Amniotic epithelial cell (primary cell): ENCODE measurements around the gene DUSP2.

Experiments used
- DNase-seq: peaks from one replicate; pipeline ENCODE4 v3.0.0-alpha.2; 2010; ENCODE audit warnings: low read depth

Gene DUSP2

DNA sequence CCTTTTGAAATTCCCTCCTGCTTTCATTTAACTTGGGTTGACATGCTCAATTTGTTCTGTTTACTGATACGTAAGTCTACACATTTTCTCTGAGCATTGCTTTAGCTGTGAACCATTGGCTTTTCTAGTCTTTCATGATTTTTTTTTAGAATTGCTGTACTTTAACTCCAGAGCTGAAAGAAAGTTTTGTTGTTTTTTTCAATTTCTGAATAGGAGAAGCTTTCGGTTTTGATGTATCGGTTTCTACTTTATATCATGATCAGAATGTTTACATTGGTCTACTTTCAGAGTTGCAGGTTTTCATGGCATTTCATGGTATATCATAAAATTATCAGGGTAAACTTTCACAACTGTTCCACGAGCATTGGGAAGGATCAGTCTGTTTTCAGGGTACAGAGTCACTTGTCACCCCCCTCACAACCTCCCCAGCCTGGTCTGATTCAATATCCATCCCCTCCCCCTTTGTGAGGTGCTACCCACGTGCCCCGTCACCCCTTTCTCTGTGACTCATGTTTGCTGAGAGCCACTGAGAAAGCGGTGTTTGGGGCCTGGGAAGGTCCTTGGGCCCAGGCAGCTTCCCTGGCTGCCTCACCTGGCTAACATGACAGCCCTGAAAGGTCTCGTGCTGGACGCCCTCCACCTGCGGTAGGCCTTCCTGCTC, 14.0 kb downstream of the DUSP2 start:
- no peak for DNase-seq

DNA sequence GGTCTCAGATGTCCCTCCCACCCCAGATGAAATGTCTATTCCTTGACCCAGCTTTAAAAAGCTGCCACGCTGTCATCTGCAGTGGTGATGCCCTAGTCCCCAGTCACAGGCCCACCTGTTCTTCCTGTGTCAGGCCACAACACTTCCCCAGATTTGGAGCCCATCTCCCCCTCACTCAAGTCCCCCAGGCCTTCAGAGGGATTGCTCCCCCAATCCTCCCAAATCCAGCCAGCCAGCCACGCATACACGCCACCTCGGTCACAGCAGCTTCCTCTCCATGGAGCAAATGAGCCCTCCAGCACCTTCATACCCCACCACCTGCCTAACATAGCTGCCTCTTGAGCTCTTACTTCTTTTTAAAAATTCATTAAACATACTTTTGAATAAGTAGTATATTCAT, 14.8 kb downstream of the DUSP2 start:
- no peak for DNase-seq

- no peak for DNase-seq
Observed at GRCh38 chr2:96129528-96130120, 15.6 kb downstream of the DUSP2 start.

- DNase-seq: no peak
Observed at GRCh38 chr2:96128456-96128855, 16.8 kb downstream of the DUSP2 start.

- no peak for DNase-seq
Observed at GRCh38 chr2:96124406-96125265, 20.6 kb downstream of the DUSP2 start.

DNA sequence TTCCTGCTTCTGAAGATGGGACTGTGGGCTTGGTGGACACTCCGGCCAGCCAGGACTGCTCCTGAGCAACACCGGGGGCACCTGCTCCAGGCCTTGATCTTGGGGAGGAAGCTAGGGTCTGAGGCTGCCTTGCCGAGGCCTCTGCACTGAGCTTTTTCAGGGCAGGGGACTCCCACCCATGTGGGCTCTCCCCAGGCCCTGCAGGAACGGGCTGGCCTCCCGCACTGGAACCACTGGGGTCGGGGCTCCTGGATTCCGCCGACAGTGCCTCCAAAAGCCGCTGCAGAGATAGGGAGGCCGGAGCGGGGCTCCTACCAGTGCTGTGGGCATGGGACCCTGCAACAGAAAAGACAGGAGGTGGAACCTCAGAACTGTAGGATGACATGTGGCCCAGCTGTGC, 21.3 kb downstream of the DUSP2 start:
- no peak for DNase-seq

- no peak for DNase-seq
Observed at GRCh38 chr2:96123290-96123689, 21.9 kb downstream of the DUSP2 start.

DNA sequence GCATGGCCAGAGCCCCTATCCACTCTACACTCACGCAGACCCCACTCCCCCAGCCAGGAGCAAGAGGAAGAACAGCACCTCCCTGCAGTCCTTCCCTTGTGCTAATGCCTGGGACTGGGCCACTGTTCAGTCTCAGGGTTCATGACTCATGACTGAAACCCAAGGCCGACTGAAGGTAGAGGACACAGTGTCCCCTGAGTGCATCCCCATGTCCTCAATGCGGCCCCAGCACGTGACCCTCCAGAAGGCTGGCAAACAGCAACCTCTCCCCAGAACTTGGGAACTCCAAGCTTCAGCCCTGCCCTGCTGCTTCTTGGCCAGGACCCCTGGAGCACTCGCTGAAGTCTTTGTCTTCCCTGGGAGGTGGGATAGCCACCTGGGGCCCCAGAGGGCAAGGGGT, 22.8 kb downstream of the DUSP2 start:
- no peak for DNase-seq

DNA sequence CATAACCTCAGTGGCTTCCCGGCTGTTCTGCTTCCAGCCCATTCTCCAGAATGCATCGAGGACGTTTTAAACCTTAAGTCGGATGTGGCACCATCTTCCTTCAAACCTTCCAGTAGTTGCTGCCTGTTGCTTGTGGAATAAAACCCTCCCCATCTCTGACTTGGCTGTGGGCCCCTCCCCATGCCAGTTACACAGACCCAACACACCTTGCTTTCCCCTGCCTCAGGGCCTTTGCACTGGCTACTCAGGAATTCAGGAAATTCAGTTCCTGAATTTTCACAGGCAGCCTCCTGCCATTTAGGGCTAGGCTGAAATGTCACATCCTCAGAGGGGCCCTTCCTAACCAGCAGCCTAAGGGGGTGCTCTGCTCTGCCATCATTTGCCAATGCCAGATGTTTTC, 23.8 kb downstream of the DUSP2 start:
- DNase-seq: no peak

- no peak for DNase-seq
Observed at GRCh38 chr2:96120991-96121390, 24.2 kb downstream of the DUSP2 start.

- DNase-seq: no peak
Observed at GRCh38 chr2:96120091-96120720, 25.0 kb downstream of the DUSP2 start.

- DNase-seq: no peak
Observed at GRCh38 chr2:96119389-96119751, 25.9 kb downstream of the DUSP2 start.

DNA sequence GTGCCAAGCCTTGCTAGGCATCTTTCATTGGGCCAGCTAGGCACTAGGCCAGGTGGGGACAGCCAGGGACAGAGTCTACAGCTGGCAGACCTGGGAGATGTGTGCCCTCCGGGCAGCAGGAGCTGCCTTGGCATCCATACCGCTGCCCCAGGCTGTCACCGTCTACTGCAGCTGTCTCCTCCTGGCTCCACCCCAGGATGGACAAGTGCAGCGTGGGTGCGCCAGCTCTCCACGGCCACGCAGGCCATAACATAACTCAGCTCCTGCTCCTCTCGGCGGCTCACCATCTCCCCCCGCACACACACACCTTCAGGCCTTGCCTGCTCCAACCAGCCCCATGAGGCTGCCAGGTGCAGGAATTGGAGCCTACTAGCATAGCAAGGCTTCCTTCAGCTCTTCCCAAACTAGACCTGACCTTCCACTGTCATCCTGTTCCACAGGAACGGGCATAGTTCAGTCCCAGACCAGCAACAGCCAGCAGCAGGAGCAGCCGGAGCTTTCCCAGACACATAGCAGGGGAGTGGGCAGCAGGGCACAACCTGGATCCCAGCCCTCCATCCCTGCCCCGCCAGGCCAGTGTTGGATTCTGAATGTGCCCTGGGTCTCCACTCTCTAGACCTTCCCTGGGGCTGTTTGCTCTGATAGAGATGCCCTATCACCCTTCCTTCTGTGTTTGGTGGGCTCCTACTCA, 26.4 kb downstream of the DUSP2 start:
- no peak for DNase-seq

DNA sequence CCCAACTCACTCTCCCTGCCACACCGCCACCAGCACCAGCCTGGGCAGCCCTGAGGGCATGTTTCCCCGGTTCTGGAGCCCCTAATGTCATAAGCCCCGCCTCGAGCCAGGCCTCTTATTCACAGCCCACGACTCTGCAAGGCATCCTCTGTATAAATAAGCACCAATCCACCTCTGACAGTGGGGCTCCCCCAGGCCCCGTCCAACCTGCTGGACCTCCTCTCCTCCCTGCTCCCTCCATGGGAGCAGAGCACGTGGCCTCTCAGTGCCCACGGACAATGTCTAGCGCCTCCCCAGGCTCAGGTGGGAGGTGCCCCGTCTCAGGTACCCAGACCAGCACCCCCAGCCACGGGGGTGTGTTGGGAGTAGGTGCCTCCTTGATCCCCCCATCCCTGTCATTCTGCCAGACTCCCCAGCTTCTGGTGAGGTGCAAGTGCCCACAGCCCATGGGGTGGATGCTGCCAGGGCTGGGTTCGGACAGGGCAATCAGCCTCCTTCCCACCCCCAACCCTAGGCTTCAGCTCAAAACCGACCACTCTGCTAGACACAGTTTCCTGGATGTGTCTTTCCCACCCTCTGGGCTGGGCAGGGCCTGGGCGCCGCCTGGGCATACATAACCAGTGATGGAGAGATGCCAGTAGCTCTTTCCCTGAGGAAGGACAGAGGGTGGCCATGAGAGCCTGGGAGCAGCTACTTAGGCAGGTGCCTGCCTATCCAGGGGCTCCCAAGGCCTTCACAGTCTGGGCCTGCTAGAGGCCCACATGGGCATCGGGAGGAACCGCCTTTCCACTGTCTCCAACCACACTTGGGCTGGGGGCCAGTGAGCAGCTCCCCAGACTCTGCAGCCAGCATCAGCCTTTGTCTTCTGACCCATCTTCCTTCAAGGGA, 27.3 kb downstream of the DUSP2 start:
- no peak for DNase-seq

GRCh38 chr2:96116879-96117533, 28.2 kb downstream of the DUSP2 start:
- DNase-seq: no peak

DNA sequence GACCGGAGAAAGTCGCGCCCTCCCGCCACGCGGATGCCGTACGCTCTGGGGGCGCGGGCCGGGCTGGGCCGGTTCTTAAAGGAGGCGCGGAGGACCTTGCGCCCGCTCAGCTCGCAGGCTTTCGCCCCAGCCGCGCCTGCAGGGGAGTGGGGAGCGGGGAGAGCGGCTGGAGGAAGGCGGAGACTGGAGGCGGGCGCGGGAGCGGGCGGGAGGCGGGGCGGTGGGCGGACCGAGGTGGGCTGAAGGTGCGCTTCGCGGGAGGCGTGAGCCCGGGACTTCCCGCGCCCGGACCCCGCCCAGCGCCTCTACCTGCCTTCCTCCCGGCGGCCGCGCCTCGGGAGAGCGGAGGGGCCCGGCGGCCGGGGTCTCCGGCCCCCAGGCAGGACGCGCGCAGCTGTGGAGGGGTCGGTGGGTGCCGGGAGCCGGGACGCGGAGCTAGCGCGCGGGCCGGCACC, 28.8 kb downstream of the DUSP2 start, which contains the start of gene ADRA2B:
ADRA2B (minus strand) TSS at position 148 of the 455 bp plus-strand sequence. CDS start 422 bp downstream, outside the sequence.
- peak; percentile 7 for DNase-seq

GRCh38 chr2:96115631-96116423, 29.4 kb downstream of the DUSP2 start:
- DNase-seq: no peak

DNA sequence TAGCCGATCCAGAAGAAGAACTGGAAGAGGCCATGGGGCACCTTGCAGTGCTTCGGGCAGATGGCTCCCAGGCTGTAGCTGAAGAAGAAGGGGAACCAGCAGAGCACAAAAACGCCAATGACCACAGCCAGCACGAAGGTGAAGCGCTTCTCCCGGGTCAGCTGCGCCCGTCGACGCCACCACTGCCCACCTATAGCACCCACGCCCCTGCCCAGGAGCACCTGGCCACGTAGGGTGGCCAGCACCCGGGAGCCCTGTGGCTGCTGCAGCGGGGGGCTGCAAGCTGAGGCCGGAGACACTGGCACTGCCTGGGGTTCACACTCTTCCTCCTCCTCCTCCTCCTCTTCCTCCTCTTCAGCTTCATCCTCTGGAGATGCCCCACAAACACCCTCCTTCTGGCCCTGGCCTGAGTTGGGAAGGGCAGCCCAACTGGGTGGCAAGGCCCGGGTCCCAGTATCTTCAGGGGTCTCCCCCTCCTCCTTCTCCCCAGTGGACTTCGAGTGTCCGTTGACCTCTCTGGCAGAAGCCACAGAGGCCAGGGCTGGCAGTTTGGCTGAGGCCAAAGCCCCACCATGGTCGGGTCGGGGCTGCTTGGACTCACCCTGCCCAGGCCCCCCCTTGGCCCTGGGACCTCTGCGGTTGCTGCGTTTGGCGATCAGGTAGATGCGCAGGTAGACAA, 30.2 kb downstream of the DUSP2 start:
- no peak for DNase-seq

- no peak for DNase-seq
Observed at GRCh38 chr2:96114546-96114902, 30.7 kb downstream of the DUSP2 start.
